Ovary (tissue), 9 donors: ENCODE results near the gene ZNF365. TPM values are rescaled to one million over a fixed set of nuclear protein-coding genes. Genes with fewer than 3 reads are reported as not detected.

ENCODE experiments used
- DNase-seq, 5 donors: peaks; one replicate each; pipeline ENCODE4 v3.0.0-alpha.2; 2019 to 2020
- H3K27ac ChIP-seq, 2 donors: fragments of 200-600 bp; one replicate each; pipeline versions ENCODE4 v1.5.1 to v1.8.0; 2019 to 2022
- H3K27me3 ChIP-seq: fragments of 200-600 bp; one replicate; pipeline ENCODE4 v1.8.0; 2022
- H3K36me3 ChIP-seq: fragments of 200-600 bp; sonication (generic); one replicate; pipeline ENCODE4 v1.5.1; 2019
- H3K4me1 ChIP-seq: one replicate; pipeline ENCODE4 v1.8.1; 2013; ENCODE audit warnings: mild to moderate bottlenecking, moderate library complexity; ENCODE audit not compliant: insufficient read depth
- H3K4me3 ChIP-seq: fragments of 200-600 bp; sonication (generic); one replicate; pipeline ENCODE4 v1.5.1; 2017
- H3K9me3 ChIP-seq, 2 donors: fragments of 200-600 bp in 1 of 2; sonication (generic) in 1 of 2; one replicate each; pipeline versions ENCODE4 v1.5.1 to v1.8.1; 2013 to 2019; ENCODE audit warnings: mild to moderate bottlenecking in 1 of 2, moderate library complexity in 1 of 2
- CTCF ChIP-seq, 3 donors: fragments of 450-650 bp in 2 of 3; fragments of 200-600 bp in 1 of 3; IDR thresholded peaks; one replicate each; pipeline versions ENCODE4 v1.5.1 to v1.8.0; 2016 to 2022; ENCODE audit warnings: antibody characterized with exemption in 3 of 3, mild to moderate bottlenecking in 1 of 3
- EP300 ChIP-seq: sonication (generic); formaldehyde crosslinking; IDR thresholded peaks from one replicate; pipeline ENCODE4 v1.6.1; 2017; ENCODE audit warnings: antibody characterized with exemption
- POLR2A ChIP-seq: fragments of 450-650 bp; IDR thresholded peaks from one replicate; pipeline ENCODE4 v1.6.1; 2017; ENCODE audit warnings: antibody characterized with exemption, mild to moderate bottlenecking, moderate library complexity
- WGBS, 3 donors: extraction: QIAGEN DNeasy Blood & Tissue Kit in 1 of 3; methylation state at CpG; one replicate each; pipeline versions ENCODE4 v1.1.5 to v1.1.7; 2013 to 2017; 5-methylcytosine and 5-hydroxymethylcytosine counted together
- intact Hi-C, 4 donors: fragments of 100-400 bp; cut with DNase I; formaldehyde crosslinking; loops; one replicate each; pipeline versions ENCODE4 v1.11.0 to v1.15.1; 2022 to 2023
- polyA plus RNA-seq, 2 donors: library from polyadenylated mRNA; stranded (reverse); fragments of 200-250 nt in 1 of 2; fragments of 350-450 nt in 1 of 2; fragmentation: Illumina TruSeq in 1 of 2; extraction: RNeasy Lipid Tissue Mini Kit (QIAGEN cat#74804) in 1 of 2; gene quantifications; one replicate each; pipeline ENCODE4 v1.2.3, GENCODE V29; 2013 to 2014
- total RNA-seq, 7 donors: library from RNA; depleted of rRNA in 2 of 7; stranded (reverse); fragments of >200 nt in 2 of 7; fragmentation: NEBNext Ultra II Directional in 3 of 7; extraction: Animal tissue kit (Norgen Biotek cat#: 25700) in 3 of 7; gene quantifications; one replicate each; pipeline versions ENCODE4 v1.1.0 to v1.2.4, GENCODE V29; 2016 to 2023
- donor health status: DM: no; HTN: no; CAD: no; lungs with moderate emphysema.
- donor health status: DM: no; HTN: no; CAD: no.
- donor health status: Bipolar disorder and iron deficiency.
- donor health status: DM: yes; HTN: yes; CAD: no.
- donor health status: DM: no; HTN: no; CAD: no.
- donor health status: DM: yes; HTN: yes; CAD: no.

Gene ZNF365
- total and polyA plus RNA-seq, 9 donors: 0.16 to 1.6 (median 0.45) TPM

- 92 to 97% (median 93%) methylated on average over 4 of the region's 4 CpGs for WGBS, 3 donors
- H3K27ac ChIP-seq: no peak overlapping the region
- intact Hi-C loops: no loop called here
- TF ChIP-seq CTCF (IDR thresholded peaks at IDR 0.05): no peak
- no peak for TF ChIP-seq EP300
- no peak for TF ChIP-seq POLR2A
- H3K4me1 ChIP-seq: no peaks in the 10 kb centered on the region
- H3K27me3 ChIP-seq: no peaks in the 10 kb centered on the region
- H3K9me3 ChIP-seq: no peaks in the 10 kb centered on the region
- no peaks in the 10 kb centered on the region for H3K36me3 ChIP-seq
- no peak overlapping the region for H3K4me3 ChIP-seq
- no peak for DNase-seq
Observed at GRCh38 chr10:62393237-62393636, 19.1 kb downstream of the ZNF365 start.

- WGBS, 3 donors: 47 to 55% (median 48%) methylated on average over 2 of the region's 2 CpGs
- H3K4me3 ChIP-seq: no peak overlapping the region
- no peaks in the 10 kb centered on the region for H3K36me3 ChIP-seq
- TF ChIP-seq POLR2A (no peak), EP300 (no peak), CTCF (IDR thresholded peaks at IDR 0.05) (no peak)
- H3K4me1 ChIP-seq: no peaks in the 10 kb centered on the region
- intact Hi-C loops: no loop called here
- no peaks in the 10 kb centered on the region for H3K9me3 ChIP-seq
- no peak overlapping the region for H3K27ac ChIP-seq
- DNase-seq: no peak
- no peaks in the 10 kb centered on the region for H3K27me3 ChIP-seq
Observed at GRCh38 chr10:62394556-62395018, 20.4 kb downstream of the ZNF365 start.

- intact Hi-C loops: no loop called here
- no peak for DNase-seq
- Histone ChIP-seq H3K9me3 (no peaks in the 10 kb centered on the region), H3K36me3 (no peaks in the 10 kb centered on the region), H3K4me3 (no peak overlapping the region), H3K4me1 (no peaks in the 10 kb centered on the region), H3K27me3 (no peaks in the 10 kb centered on the region), H3K27ac (no peak overlapping the region)
- 80 to 83% (median 82%) methylated on average over 1 of the region's 1 CpG for WGBS, 3 donors
- TF ChIP-seq EP300: no peak
- no peak for TF ChIP-seq CTCF (IDR thresholded peaks at IDR 0.05)
- TF ChIP-seq POLR2A: no peak
Observed at GRCh38 chr10:62395892-62396291, 21.7 kb downstream of the ZNF365 start.

- 78 to 82% (median 82%) methylated on average over 3 of the region's 3 CpGs for WGBS, 3 donors
Observed at GRCh38 chr10:62396864-62397263, 22.7 kb downstream of the ZNF365 start.

More at GRCh38 chr10:62396864-62397263, 22.7 kb downstream of the ZNF365 start:
- intact Hi-C loops: no loop called here
- Histone ChIP-seq H3K4me1 (no peaks in the 10 kb centered on the region), H3K4me3 (no peak overlapping the region), H3K27me3 (no peaks in the 10 kb centered on the region), H3K27ac (no peak overlapping the region), H3K9me3 (no peaks in the 10 kb centered on the region), H3K36me3 (no peaks in the 10 kb centered on the region)
- no peak for TF ChIP-seq POLR2A
- TF ChIP-seq CTCF (IDR thresholded peaks at IDR 0.05): no peak
- no peak for TF ChIP-seq EP300
- DNase-seq: no peak
